ENCODE measurements around the gene STX4. TPM values are rescaled to one million over a fixed set of nuclear protein-coding genes. Genes with fewer than 3 reads are reported as not detected.

STX4 gene
- polyA plus RNA-seq, 1 donor (not counting 4 experiments of a cell fraction or from before 2014, with no cell fraction given) = 43.6 TPM

- Histone ChIP-seq H3K9me3 (ENCODE audit: control insufficient read depth, low read depth, low read length) (no peaks in the 10 kb centered on the region), H4K20me1 (ENCODE audit: control insufficient read depth, extremely low read depth, insufficient read depth, low read length) (no peaks in the 10 kb centered on the region), H3K4me1 (ENCODE audit: control insufficient read depth, extremely low read depth, insufficient read depth, low read length) (peaks cover 12% of the 10 kb centered on the region), H3K36me3 (ENCODE audit: control insufficient read depth in 2 of 2, extremely low read depth in 1 of 2, insufficient read depth in 2 of 2, low read length in 2 of 2) (peaks cover 12 to 13% of the 10 kb centered on the region in 2 experiments), H3K9ac (ENCODE audit: control insufficient read depth, extremely low read depth, insufficient read depth, low read length) (no peak overlapping the region), H3K79me2 (ENCODE audit: control insufficient read depth, insufficient read depth, low read length) (peaks cover 11% of the 10 kb centered on the region), H3K9me1 (ENCODE audit: control insufficient read depth, extremely low read depth, insufficient read depth, low read length) (no peaks in the 10 kb centered on the region), H3K27me3 (ENCODE audit: control insufficient read depth, extremely low read depth, insufficient read depth, low read length) (no peaks in the 10 kb centered on the region), H3K4me2 (ENCODE audit: control insufficient read depth, extremely low read depth, insufficient read depth, low read depth, low read length) (no peak overlapping the region), H2AFZ (ENCODE audit: control insufficient read depth, low read length) (no peak overlapping the region), H3K4me3 (ENCODE audit: control insufficient read depth in 2 of 3, extremely low read depth in 1 of 3, insufficient read depth in 2 of 3, low read depth in 1 of 3, low read length in 3 of 3) (no peak overlapping the region), H3K27ac (ENCODE audit: control insufficient read depth, insufficient read depth, low read length) (peak overlapping the region; percentile 18)
- DNase-seq (ENCODE audit: low read depth, low spot score) = no peak
- TF ChIP-seq EZH2 (IDR thresholded peaks at IDR 0.05; ENCODE audit: low read length) (no peak), CTCF (optimal IDR thresholded peaks at IDR 0.05 in 1 of 3, IDR thresholded peaks at IDR 0.05 in 1 of 3, conservative IDR thresholded peaks at IDR 0.05 in 1 of 3; ENCODE audit: extremely low read depth in 1 of 3, insufficient read depth in 2 of 3, low read length in 3 of 3) (no peak)
- FAIRE-seq = no peak
- dilution Hi-C loops (cut with MboI; ENCODE audit: extremely low pct_ligation_motif_present, low sequenced_read_pairs) = no loop called here
These were observed 52.7 kb downstream of the STX4 start for GRCh38 chr16:31085873-31086628.

- no peaks in the 10 kb centered on the region for H4K20me1 ChIP-seq (ENCODE audit: control insufficient read depth, extremely low read depth, insufficient read depth, low read length)
- H3K9me1 ChIP-seq (ENCODE audit: control insufficient read depth, extremely low read depth, insufficient read depth, low read length) = no peaks in the 10 kb centered on the region
- H2AFZ ChIP-seq (ENCODE audit: control insufficient read depth, low read length) = no peak overlapping the region
- DNase-seq (ENCODE audit: low read depth, low spot score) (no peak), FAIRE-seq (no peak)
- no peak overlapping the region for H3K27ac ChIP-seq (ENCODE audit: control insufficient read depth, insufficient read depth, low read length)
- H3K27me3 ChIP-seq (ENCODE audit: control insufficient read depth, extremely low read depth, insufficient read depth, low read length) = no peaks in the 10 kb centered on the region
- H3K4me1 ChIP-seq (ENCODE audit: control insufficient read depth, extremely low read depth, insufficient read depth, low read length) = peaks cover 12% of the 10 kb centered on the region
- H3K36me3 ChIP-seq (ENCODE audit: control insufficient read depth in 2 of 2, extremely low read depth in 1 of 2, insufficient read depth in 2 of 2, low read length in 2 of 2) = peaks cover 14% of the 10 kb centered on the region in 2 experiments
- TF ChIP-seq CTCF (optimal IDR thresholded peaks at IDR 0.05 in 1 of 3, IDR thresholded peaks at IDR 0.05 in 1 of 3, conservative IDR thresholded peaks at IDR 0.05 in 1 of 3; ENCODE audit: extremely low read depth in 1 of 3, insufficient read depth in 2 of 3, low read length in 3 of 3) (no peak), EZH2 (IDR thresholded peaks at IDR 0.05; ENCODE audit: low read length) (no peak)
- H3K9me3 ChIP-seq (ENCODE audit: control insufficient read depth, low read depth, low read length) = no peaks in the 10 kb centered on the region
- dilution Hi-C loops (cut with MboI; ENCODE audit: extremely low pct_ligation_motif_present, low sequenced_read_pairs) = no loop called here
- H3K4me2 ChIP-seq (ENCODE audit: control insufficient read depth, extremely low read depth, insufficient read depth, low read depth, low read length) = no peak overlapping the region
- no peak overlapping the region for H3K9ac ChIP-seq (ENCODE audit: control insufficient read depth, extremely low read depth, insufficient read depth, low read length)
- no peak overlapping the region for H3K4me3 ChIP-seq (ENCODE audit: control insufficient read depth in 2 of 3, extremely low read depth in 1 of 3, insufficient read depth in 2 of 3, low read depth in 1 of 3, low read length in 3 of 3)
- H3K79me2 ChIP-seq (ENCODE audit: control insufficient read depth, insufficient read depth, low read length) = peaks cover 8% of the 10 kb centered on the region
These were observed 53.2 kb downstream of the STX4 start for GRCh38 chr16:31086629-31086906.
